ENCODE results near the gene CORO7.

Gene CORO7

GRCh38 chr16:4369007-4369733 is 47.2 kb downstream of the CORO7 start:
- DNase-seq = peak; percentile 86

- no peak for DNase-seq
Observed at GRCh38 chr16:4367393-4367856, 49.0 kb downstream of the CORO7 start.

- no peak for DNase-seq
Observed at GRCh38 chr16:4366016-4366415, 50.4 kb downstream of the CORO7 start.

- DNase-seq = no peak
Observed at GRCh38 chr16:4365615-4366014, 50.8 kb downstream of the CORO7 start.

- DNase-seq = no peak
Observed at GRCh38 chr16:4365014-4365406, 51.4 kb downstream of the CORO7 start.

GRCh38 chr16:4364196-4365013 is 52.0 kb downstream of the CORO7 start:
- DNase-seq = no peak

GRCh38 chr16:4362476-4363135 is 53.8 kb downstream of the CORO7 start:
- no peak for DNase-seq

- DNase-seq = no peak
Observed at GRCh38 chr16:4361944-4362311, 54.5 kb downstream of the CORO7 start.

- no peak for DNase-seq
Observed at GRCh38 chr16:4361033-4361943, 55.1 kb downstream of the CORO7 start.

GRCh38 chr16:4360538-4361021 is 55.8 kb downstream of the CORO7 start:
- DNase-seq = peak; percentile 41

GRCh38 chr16:4359914-4360313 is 56.5 kb downstream of the CORO7 start:
- no peak for DNase-seq

GRCh38 chr16:4358831-4359561 is 57.4 kb downstream of the CORO7 start:
- DNase-seq = no peak

GRCh38 chr16:4358236-4358635 is 58.2 kb downstream of the CORO7 start:
- DNase-seq = no peak

- DNase-seq = no peak
Observed at GRCh38 chr16:4356820-4357219, 59.6 kb downstream of the CORO7 start.

- DNase-seq = no peak
Observed at GRCh38 chr16:4354512-4355409, 61.6 kb downstream of the CORO7 start.

- no peak for DNase-seq
Observed at GRCh38 chr16:4353675-4354074, 62.7 kb downstream of the CORO7 start.

GRCh38 chr16:4352843-4353242 is 63.6 kb downstream of the CORO7 start:
- DNase-seq = no peak

- no peak for DNase-seq
Observed at GRCh38 chr16:4351880-4352279, 64.5 kb downstream of the CORO7 start.

- peak; percentile 83 for DNase-seq
Observed at GRCh38 chr16:4350787-4351659, 65.4 kb downstream of the CORO7 start, which contains the start of gene PAM16. Gene PAM16 (minus strand): TSS chr16:4351321. CDS start chr16:4351234, 87 bp downstream.
